Adrenal gland (tissue), 12 donors: Measurements from ENCODE around the gene FRMD5. TPM values are rescaled to one million over a fixed set of nuclear protein-coding genes. Genes with fewer than 3 reads are reported as not detected.

Experiments used
- DNase-seq, 7 donors: peaks; one replicate each; pipeline ENCODE4 v3.0.0-alpha.2; 2019 to 2020
- H3K27ac ChIP-seq, 5 donors: fragments of 200-600 bp; sonication (generic) in 4 of 5; 1 replicate in 3 of 5; 2 replicates in 2 of 5; pipeline versions ENCODE4 v1.5.1 to v1.8.0; 2016 to 2020; ENCODE audit warnings: mild to moderate bottlenecking in 1 of 5
- H3K27me3 ChIP-seq: fragments of 200-600 bp; 2 replicates; pipeline ENCODE4 v1.8.0; 2021
- H3K36me3 ChIP-seq, 2 donors: fragments of 200-600 bp; replicated peaks in 1 of 2; 1 replicate in 1 of 2; 2 replicates in 1 of 2; pipeline versions ENCODE4 v1.5.1 to v1.8.0; 2018 to 2022
- H3K4me1 ChIP-seq, 2 donors: fragments of 200-600 bp; replicated peaks in 1 of 2; 1 replicate in 1 of 2; 2 replicates in 1 of 2; pipeline versions ENCODE4 v1.5.1 to v1.8.0; 2018 to 2021
- H3K4me3 ChIP-seq, 4 donors: fragments of 200-600 bp; sonication (generic) in 3 of 4; one replicate each; pipeline ENCODE4 v1.5.1; 2016 to 2018
- H3K9me3 ChIP-seq, 3 donors: fragments of 200-600 bp; sonication (generic) in 1 of 3; replicated peaks in 1 of 3; 1 replicate in 2 of 3; 2 replicates in 1 of 3; pipeline versions ENCODE4 v1.5.1 to v1.8.0; 2016 to 2021
- POLR2A ChIP-seq, 2 donors: fragments of 450-650 bp; IDR thresholded peaks; one replicate each; pipeline ENCODE4 v1.6.1; 2017; ENCODE audit warnings: antibody characterized with exemption in 2 of 2, mild to moderate bottlenecking in 2 of 2, moderate library complexity in 1 of 2
- WGBS, 4 donors: extraction: QIAGEN DNeasy Blood & Tissue Kit in 2 of 4; methylation state at CpG; one replicate each; pipeline versions ENCODE4 v1.1.5 to v1.1.7; 2013 to 2017; 5-methylcytosine and 5-hydroxymethylcytosine counted together
- intact Hi-C, 2 donors: fragments of 100-400 bp; cut with DNase I; formaldehyde crosslinking; loops; one replicate each; pipeline versions ENCODE4 v1.14.1 to v1.15.0; 2022 to 2023
- polyA plus RNA-seq, 3 donors: library from polyadenylated mRNA; stranded (reverse); fragments of 200-250 nt in 2 of 3; fragments of 350-450 nt in 1 of 3; fragmentation: Illumina TruSeq in 1 of 3; extraction: RNeasy Lipid Tissue Mini Kit (QIAGEN cat#74804) in 1 of 3; gene quantifications; one replicate each; pipeline ENCODE4 v1.2.3, GENCODE V29; 2013 to 2014
- total RNA-seq, 9 donors: library from RNA; depleted of rRNA in 4 of 9; stranded (reverse); fragments of >200 nt in 4 of 9; fragments of 120-200 nt in 1 of 9; fragmentation: NEBNext Ultra II Directional in 1 of 9; extraction: Animal tissue kit (Norgen Biotek cat#: 25700) in 1 of 9; gene quantifications; one replicate each; pipeline versions ENCODE4 v1.1.0 to v1.2.4, GENCODE V29; 2013 to 2023
- TF ChIP-seq, protein P1 (sequence below), 6 experiments: fragments of 450-650 bp in 4 of 6; fragments of 200-600 bp in 2 of 6; sonication (generic) in 1 of 6; IDR thresholded peaks; 1 replicate in 5 of 6; 2 replicates in 1 of 6; pipeline versions ENCODE4 v1.5.1 to v1.8.0; 2016 to 2021; ENCODE audit warnings: antibody characterized with exemption in 6 of 6, mild to moderate bottlenecking in 2 of 6, moderate library complexity in 1 of 6
- donor health status: healthy with polysubstance abuse.
- donor health status: Bipolar disorder and iron deficiency.
- donor health status: DM: yes; HTN: yes; CAD: no.
- donor health status: DM: no; HTN: no; CAD: no.
- donor health status: DM: no; HTN: no; CAD: no.
- donor health status: DM: yes; HTN: yes; CAD: no.

The FRMD5 gene
- total and polyA plus RNA-seq, 12 donors: 2.9 to 53.8 (median 12.1) TPM

DNA sequence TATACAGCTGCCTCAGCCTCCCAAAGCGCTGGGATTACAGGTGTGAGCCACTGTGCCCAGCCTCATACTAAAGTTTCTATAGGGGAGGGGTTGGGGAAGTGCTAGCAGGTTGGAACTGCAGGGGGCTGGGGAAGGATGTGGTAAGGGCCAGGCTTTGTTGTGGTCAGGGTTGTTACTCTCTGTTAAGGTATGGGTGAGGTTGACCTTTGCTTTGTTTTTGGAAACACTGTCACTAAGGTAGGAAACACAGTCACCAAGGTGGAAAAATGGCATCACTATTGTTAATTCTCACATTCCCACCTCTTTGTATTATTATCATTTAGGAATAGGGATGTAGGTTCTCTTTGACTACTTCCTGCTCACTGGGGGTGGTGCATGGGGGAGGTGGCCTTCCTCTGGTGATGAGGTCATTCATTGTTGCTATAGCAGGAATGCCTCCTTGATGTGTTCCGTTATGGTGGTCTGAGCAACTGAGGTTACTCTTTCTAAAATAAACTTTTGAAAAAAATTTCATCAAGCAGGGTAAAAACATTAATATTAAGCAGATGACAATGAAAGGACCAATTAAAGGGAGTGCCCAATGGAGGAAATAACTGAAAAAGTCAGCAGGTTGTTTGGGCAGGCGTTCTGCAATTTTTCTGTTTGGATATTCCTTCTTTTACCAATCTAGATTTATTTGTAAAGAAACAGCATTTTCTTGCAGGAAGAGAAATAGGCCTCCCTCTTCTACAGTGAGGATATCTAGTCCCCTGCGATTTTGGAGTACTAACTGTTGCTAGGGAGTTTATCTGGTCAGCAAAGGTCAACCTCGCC lies 217.8 kb downstream of the FRMD5 start:
- H3K4me1 ChIP-seq: no peaks in the 10 kb centered on the region
- TF ChIP-seq POLR2A (IDR thresholded peaks at IDR 0.05): no peak
- TF ChIP-seq, protein P1, sequence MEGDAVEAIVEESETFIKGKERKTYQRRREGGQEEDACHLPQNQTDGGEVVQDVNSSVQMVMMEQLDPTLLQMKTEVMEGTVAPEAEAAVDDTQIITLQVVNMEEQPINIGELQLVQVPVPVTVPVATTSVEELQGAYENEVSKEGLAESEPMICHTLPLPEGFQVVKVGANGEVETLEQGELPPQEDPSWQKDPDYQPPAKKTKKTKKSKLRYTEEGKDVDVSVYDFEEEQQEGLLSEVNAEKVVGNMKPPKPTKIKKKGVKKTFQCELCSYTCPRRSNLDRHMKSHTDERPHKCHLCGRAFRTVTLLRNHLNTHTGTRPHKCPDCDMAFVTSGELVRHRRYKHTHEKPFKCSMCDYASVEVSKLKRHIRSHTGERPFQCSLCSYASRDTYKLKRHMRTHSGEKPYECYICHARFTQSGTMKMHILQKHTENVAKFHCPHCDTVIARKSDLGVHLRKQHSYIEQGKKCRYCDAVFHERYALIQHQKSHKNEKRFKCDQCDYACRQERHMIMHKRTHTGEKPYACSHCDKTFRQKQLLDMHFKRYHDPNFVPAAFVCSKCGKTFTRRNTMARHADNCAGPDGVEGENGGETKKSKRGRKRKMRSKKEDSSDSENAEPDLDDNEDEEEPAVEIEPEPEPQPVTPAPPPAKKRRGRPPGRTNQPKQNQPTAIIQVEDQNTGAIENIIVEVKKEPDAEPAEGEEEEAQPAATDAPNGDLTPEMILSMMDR (IDR thresholded peaks at IDR 0.05): no peak
- DNase-seq: no peak
- 85 to 89% (median 88%) methylated on average over 5 of the region's 5 CpGs for WGBS, 4 donors
- H3K27ac ChIP-seq: no peak overlapping the region
- H3K9me3 ChIP-seq: no peaks in the 10 kb centered on the region
- intact Hi-C loops: no loop called here
- no peaks in the 10 kb centered on the region for H3K27me3 ChIP-seq
- no peak overlapping the region for H3K4me3 ChIP-seq
- no peaks in the 10 kb centered on the region for H3K36me3 ChIP-seq

DNA sequence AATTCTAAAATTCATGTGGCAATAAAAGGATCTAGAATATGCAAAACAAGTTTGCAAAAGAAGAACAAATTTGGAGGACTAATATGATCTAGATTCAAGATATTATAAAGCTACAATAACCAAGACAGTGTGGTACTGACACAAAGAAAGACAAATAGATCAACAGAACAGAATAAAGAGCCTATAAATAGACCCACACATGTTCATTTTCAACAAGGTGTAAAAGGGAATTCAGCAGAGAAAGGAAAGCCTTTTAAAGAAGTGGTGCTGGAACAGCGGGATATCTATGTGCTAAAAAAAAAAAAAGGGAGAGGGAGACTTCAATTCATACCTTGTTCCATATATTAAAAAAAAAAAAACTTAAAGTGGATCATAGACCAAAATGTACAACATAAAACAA lies 219.3 kb downstream of the FRMD5 start:
- TF ChIP-seq, protein P1 (IDR thresholded peaks at IDR 0.05): no peak
- TF ChIP-seq POLR2A (IDR thresholded peaks at IDR 0.05): no peak
- Histone ChIP-seq H3K27ac (no peak overlapping the region), H3K4me1 (no peaks in the 10 kb centered on the region), H3K9me3 (no peaks in the 10 kb centered on the region), H3K4me3 (no peak overlapping the region), H3K27me3 (no peaks in the 10 kb centered on the region), H3K36me3 (no peaks in the 10 kb centered on the region)
- DNase-seq: no peak
- 90 to 95% (median 93%) methylated on average over 1 of the region's 1 CpG for WGBS, 4 donors
- intact Hi-C loops: no loop called here

DNA sequence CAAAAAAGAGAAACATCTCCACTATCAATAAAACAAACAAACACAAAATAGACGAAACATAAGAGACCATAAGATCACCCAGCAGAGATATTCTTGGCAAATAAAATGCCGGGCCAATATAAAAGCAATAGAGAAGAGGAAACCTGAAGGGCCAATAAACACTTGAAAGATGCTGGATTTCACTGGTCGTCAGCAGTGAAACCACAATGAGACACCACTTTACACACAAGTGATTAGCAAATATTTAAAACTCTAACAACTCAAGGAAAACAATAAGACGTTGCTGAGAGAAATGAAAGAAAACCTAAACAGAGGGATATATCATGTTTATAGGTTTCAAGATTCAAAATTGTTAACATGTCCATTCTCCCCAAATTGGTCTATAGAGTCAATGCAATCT lies 219.7 kb downstream of the FRMD5 start:
- TF ChIP-seq POLR2A (IDR thresholded peaks at IDR 0.05): no peak
- TF ChIP-seq, protein P1 (IDR thresholded peaks at IDR 0.05): no peak
- Histone ChIP-seq H3K27me3 (no peaks in the 10 kb centered on the region), H3K9me3 (no peaks in the 10 kb centered on the region), H3K4me1 (no peaks in the 10 kb centered on the region), H3K4me3 (no peak overlapping the region), H3K36me3 (no peaks in the 10 kb centered on the region), H3K27ac (no peak overlapping the region)
- DNase-seq: no peak
- intact Hi-C loops: no loop called here
- 58 to 73% (median 59%) methylated on average over 4 of the region's 4 CpGs for WGBS, 4 donors

DNA sequence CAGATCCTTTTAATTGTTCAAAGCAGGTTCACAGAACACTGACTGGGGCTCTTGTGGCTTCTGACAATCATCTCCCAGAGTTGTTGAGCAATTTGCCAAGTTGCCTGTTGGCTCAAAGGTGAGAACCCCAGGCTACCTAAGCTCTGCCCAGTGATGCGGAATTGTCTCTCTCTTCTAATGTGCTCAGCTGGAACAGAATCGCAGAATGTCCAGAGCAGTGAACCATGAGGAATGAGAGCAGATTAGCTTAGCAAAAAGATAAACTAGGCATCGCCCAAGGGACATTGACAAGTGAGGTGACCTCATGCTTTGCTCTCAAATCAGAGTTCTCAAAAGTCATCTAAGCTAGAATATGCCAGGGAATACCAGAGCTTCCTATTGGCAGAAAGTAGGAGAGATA lies 220.2 kb downstream of the FRMD5 start:
- intact Hi-C loops: no loop called here
- H3K4me1 ChIP-seq: no peaks in the 10 kb centered on the region
- no peaks in the 10 kb centered on the region for H3K27me3 ChIP-seq
- H3K27ac ChIP-seq: no peak overlapping the region
- TF ChIP-seq, protein P1 (IDR thresholded peaks at IDR 0.05): no peak
- no peak for TF ChIP-seq POLR2A (IDR thresholded peaks at IDR 0.05)
- 65 to 85% (median 78%) methylated on average over 3 of the region's 3 CpGs for WGBS, 4 donors
- no peaks in the 10 kb centered on the region for H3K9me3 ChIP-seq
- no peaks in the 10 kb centered on the region for H3K36me3 ChIP-seq
- no peak overlapping the region for H3K4me3 ChIP-seq
- no peak for DNase-seq
